ENCODE data around the gene SBF2.

Gene SBF2

DNA sequence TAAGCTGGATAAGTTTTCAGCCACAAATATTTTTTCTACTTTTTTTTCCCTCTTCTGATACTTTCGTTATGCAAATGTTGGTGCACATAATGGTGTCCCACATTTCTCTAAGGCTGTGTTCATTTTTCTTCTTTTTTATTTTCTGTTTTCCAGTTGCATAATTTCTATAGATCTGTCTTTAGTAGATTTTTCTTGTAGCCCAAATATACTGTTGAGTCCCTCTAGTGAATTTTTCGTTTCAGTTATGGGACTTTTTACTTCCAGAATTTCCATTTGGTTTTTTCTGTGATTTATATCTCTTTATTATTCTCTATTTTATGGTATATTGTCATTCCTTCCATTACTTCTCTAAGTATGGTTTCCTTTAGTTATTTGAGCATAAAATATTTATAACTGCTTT, 558.1 kb downstream of the SBF2 start:
- H3K4me3 ChIP-seq (ENCODE audit: low read depth, low read length): no peak overlapping the region
- no peak for TF ChIP-seq CTCF (IDR thresholded peaks at IDR 0.05; ENCODE audit: low read depth, low read length, missing control alignments)
- DNase-seq (ENCODE audit: low read depth): no peak

DNA sequence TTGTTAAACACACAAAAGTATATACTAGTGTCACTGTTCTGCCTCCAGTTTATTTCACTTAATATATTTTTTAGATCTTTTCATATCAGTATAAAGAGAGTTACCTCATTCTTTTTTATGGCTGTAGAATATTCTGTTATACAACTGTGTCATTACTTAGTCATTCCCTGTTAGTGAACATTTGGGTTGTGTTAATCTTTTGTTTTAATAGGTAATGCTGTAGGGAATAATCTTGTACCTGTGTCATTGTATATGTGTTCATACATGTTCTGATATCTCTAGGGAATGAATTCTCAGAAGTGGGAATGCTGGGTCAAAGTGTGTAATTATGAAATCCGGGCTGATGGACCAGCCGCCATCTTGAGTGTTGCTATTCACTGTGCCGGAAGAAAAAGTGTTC, 558.8 kb downstream of the SBF2 start:
- H3K4me3 ChIP-seq (ENCODE audit: low read depth, low read length): no peak overlapping the region
- no peak for DNase-seq (ENCODE audit: low read depth)
- no peak for TF ChIP-seq CTCF (IDR thresholded peaks at IDR 0.05; ENCODE audit: low read depth, low read length, missing control alignments)

GRCh38 chr11:9733212-9733611, 560.8 kb downstream of the SBF2 start:
- no peak for DNase-seq (ENCODE audit: low read depth)
- H3K4me3 ChIP-seq (ENCODE audit: low read depth, low read length): no peak overlapping the region
- TF ChIP-seq CTCF (IDR thresholded peaks at IDR 0.05; ENCODE audit: low read depth, low read length, missing control alignments): no peak

DNA sequence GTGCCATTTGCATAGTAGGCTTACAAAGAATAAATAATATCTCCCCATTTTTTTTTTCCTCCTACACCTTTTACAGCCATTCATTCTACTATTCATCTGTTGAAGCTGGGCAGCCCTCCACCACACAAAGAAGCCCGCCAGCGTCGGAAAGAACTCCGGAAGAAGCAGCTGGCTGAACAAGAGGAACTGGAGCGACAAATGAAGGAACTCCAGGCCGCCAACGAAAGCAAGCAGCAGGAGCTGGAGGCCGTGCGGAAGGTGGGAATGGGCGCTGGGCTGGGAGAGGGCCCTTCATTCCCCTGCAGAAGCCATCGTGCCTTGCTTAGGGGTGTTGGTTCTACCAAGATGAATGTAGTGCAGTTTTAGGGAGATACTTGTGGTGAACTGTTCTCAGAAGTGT, 561.6 kb downstream of the SBF2 start:
- TF ChIP-seq CTCF (IDR thresholded peaks at IDR 0.05; ENCODE audit: low read depth, low read length, missing control alignments): no peak
- DNase-seq (ENCODE audit: low read depth): no peak
- no peak overlapping the region for H3K4me3 ChIP-seq (ENCODE audit: low read depth, low read length)

DNA sequence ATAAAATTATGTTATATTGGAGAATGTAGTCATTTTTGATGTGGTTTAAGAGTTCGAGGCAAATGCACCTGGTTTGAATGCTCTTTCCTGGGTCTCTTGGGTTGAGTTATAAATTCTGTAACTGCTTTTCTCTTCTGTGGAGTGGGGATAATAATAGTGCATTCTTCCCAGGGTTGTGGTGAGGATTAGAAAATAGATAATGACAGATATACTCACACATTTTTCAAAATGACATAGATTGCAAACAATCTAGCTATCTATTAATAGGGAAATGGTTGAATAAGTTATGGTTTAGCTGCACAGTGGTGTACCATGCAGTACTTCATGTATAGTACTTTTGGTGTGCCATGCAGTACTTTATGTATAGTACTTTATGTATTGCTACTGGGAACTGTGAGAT, 562.8 kb downstream of the SBF2 start:
- no peak for DNase-seq (ENCODE audit: low read depth)
- no peak for TF ChIP-seq CTCF (IDR thresholded peaks at IDR 0.05; ENCODE audit: low read depth, low read length, missing control alignments)
- H3K4me3 ChIP-seq (ENCODE audit: low read depth, low read length): no peak overlapping the region
